ENCODE measurements around the gene PRKAG2.

PRKAG2 gene

GRCh38 chr7:151666886-151667285 is 210.0 kb downstream of the PRKAG2 start:
- no peak for DNase-seq

- DNase-seq = no peak
Measured at GRCh38 chr7:151665368-151665767, 211.5 kb downstream of the PRKAG2 start.

DNA sequence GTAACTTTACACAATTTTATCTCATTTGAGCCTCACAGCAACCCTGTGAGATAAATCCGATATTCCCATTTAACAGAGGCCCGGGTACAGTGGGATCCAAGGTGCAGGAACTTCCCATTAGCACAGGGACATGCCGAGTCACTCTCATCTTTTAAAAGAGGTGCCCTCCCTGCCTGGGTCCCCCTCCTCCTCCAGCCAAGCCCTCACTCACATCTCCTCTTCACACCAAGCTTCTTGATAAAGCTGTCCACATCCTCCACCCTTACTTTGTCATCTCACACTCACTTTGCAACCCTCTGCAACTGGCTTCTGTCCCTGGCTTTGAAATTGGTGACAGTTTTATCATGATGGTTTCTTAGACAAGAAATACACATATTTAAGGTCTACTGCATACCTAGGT is 212.6 kb downstream of the PRKAG2 start:
- DNase-seq = no peak

DNA sequence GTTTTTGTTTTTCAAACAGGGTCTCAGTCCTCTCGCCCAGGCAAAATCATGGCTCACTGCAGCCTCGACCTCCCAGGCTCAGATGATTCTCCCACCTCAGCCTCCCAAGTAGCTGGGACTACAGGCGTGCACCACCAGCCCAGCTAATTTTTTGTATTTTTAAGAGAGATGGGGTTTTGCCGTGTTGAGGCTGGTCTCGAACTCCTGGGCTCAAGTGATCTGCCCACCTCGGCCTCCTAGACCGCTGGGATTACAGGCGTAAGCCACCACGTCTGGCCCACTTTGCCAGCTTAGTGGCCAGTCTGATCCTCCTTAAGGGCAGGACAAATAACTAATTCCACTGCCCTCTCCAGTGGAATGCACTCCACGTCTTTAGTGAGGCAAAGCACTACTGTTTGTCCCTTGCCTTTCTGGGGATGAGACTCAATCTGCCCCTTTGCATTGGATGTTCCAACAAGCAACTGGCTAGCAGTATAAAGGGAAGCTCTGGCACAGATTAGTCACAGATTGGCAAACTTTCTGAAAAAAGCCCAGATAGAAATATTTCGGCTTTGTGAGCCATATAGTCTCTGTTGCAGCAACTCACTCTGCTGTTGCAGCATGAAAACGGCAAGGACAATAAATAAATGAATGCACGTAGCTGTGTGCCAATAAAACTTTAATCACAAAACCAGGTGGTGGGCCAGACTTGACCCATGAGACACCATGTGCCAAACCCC is 213.4 kb downstream of the PRKAG2 start:
- no peak for DNase-seq

- no peak for DNase-seq
Measured at GRCh38 chr7:151662251-151662826, 214.6 kb downstream of the PRKAG2 start.

GRCh38 chr7:151661587-151661986 is 215.3 kb downstream of the PRKAG2 start:
- DNase-seq = no peak

- DNase-seq = no peak
Measured at GRCh38 chr7:151660141-151660540, 216.8 kb downstream of the PRKAG2 start.

GRCh38 chr7:151659219-151659618 is 217.7 kb downstream of the PRKAG2 start:
- DNase-seq = no peak

GRCh38 chr7:151658778-151659177 is 218.1 kb downstream of the PRKAG2 start:
- no peak for DNase-seq

- no peak for DNase-seq
Measured at GRCh38 chr7:151657173-151657572, 219.7 kb downstream of the PRKAG2 start.

GRCh38 chr7:151655555-151655954 is 221.4 kb downstream of the PRKAG2 start:
- no peak for DNase-seq

- no peak for DNase-seq
Measured at GRCh38 chr7:151652111-151652510, 224.8 kb downstream of the PRKAG2 start.

DNA sequence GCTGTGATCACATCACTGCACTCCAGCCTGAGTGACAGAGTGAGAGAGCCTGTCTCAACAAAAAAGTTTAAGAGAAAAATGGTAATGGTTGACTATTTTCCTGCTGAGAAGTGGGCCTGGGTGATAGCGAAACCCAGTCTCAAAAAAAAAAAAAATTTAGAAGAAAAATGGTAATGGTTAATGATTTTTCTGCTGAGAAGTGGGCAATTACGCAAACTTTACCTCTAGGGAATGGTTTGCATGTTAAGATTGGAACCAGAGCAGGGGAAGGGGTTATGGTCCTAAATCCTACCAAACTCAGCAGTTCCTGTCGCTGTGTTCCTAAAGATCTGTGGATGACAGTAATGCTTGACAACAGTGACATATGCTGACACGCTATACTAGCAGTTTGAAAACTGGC is 226.8 kb downstream of the PRKAG2 start:
- DNase-seq = no peak

DNA sequence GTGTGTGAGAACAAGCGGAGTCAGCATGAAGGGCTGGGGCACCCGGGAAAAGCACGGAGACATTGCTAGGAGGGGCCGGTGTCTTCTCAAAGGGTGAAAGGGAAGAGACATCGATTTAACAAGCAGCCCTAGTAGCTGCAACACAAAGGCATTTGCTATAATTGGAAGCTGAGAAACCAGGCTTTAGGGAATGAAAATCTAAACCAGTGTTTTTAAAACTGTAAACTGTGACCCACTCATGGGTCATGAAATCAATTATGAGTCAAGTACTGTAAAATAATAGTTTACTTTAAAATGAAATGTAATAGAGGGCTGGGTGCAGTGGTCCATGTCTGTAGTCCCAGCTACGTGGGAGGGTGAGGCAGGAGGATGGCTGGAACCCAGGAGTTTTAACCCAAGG is 228.5 kb downstream of the PRKAG2 start:
- DNase-seq = no peak

GRCh38 chr7:151647874-151648273 is 229.0 kb downstream of the PRKAG2 start:
- no peak for DNase-seq

- no peak for DNase-seq
Measured at GRCh38 chr7:151647006-151647405, 229.9 kb downstream of the PRKAG2 start.

DNA sequence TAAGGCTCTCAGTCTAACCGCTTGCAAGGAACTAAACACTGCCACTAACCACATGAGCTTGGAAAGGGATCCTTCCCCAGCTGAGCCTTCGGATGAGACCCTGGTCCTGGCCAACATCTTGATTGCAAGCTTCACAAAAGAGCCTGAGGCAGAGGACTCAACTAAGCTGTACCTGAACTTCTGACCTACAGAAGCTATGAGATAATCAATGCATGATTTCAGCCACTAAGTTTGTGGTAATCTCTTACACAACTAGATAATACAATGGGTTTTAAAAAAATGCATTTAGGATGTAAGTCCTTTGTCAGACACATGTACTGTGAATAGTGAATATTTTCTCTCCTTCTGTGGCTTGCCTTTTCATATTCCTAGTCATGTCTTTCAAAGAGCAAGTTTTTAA is 231.6 kb downstream of the PRKAG2 start:
- no peak for DNase-seq

DNA sequence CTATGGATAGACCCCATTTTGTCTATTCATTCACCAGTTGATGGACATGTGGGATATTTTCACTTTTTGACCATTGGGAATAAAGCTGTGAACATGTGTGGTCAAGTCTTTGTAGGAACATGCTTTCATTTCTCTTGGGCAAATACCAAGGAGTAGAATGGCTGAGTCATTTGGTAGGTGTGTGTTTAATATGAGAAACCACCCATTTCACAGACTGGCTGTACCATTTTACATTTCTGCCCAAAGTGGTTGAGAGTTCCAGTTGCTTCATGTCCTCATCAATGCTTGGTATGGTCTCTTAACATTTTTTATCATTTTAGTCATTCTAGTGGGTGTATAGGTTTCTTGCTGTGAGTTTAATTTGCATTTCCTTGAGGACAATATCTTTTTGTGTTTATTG is 232.4 kb downstream of the PRKAG2 start:
- DNase-seq = no peak

DNA sequence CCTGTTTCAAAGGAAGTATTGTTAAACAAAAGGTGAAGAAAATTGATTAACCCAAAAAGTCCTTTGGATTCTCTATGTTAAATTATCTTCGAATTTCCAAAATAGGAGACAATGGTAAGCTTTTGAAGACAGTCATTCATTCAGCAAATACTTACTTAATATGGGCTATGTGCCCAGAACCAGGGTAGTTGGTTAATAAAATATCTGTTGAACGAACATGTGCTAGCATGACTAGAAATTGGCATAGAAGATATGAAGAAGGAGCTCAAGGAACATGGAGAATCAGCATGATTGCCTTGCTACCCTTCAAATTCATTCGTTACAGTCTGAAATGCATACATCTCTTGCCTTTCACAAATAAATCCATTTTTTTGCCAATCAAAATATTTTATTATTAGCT is 234.2 kb downstream of the PRKAG2 start:
- no peak for DNase-seq

GRCh38 chr7:151641587-151641986 is 235.3 kb downstream of the PRKAG2 start:
- DNase-seq = no peak

- DNase-seq = no peak
Measured at GRCh38 chr7:151637781-151638261, 239.1 kb downstream of the PRKAG2 start.

- DNase-seq = no peak
Measured at GRCh38 chr7:151634643-151635042, 242.3 kb downstream of the PRKAG2 start.

GRCh38 chr7:151633516-151633812 is 243.5 kb downstream of the PRKAG2 start:
- no peak for DNase-seq

GRCh38 chr7:151632750-151633515 is 244.0 kb downstream of the PRKAG2 start:
- DNase-seq = peak; percentile 11 to 26 (median 19)

Measured in activated CD4-positive, CD25-positive, alpha-beta regulatory T cell (primary cell).